HEK293T (cell line): ENCODE data around the gene CDH13.

ENCODE experiments used
- CTCF ChIA-PET: fragments of 350-600 bp; formaldehyde crosslinking; extraction: SDS; loops from one replicate; lab custom pipeline; 2021; ENCODE audit warnings: antibody characterized with exemption, inconsistent platforms; lab: Yijun Ruan, JAX
- POLR2A ChIA-PET: fragments of 350-600 bp; formaldehyde crosslinking; extraction: SDS; loops from one replicate; lab custom pipeline; 2020; ENCODE audit warnings: antibody characterized with exemption, inconsistent platforms; lab: Yijun Ruan, JAX
- DNase-seq: peaks from one replicate; pipeline ENCODE4 v3.0.0; 2012; ENCODE audit warnings: mixed read lengths; ENCODE audit errors: extremely low spot score
- ARNT ChIP-seq: fragments of 450-650 bp; IDR thresholded peaks from 2 replicates; pipeline ENCODE4 v1.6.1; 2017; ENCODE audit warnings: mild to moderate bottlenecking
- BHLHE40 ChIP-seq: fragments of 450-650 bp; IDR thresholded peaks from 2 replicates; pipeline ENCODE4 v1.6.1; 2016; ENCODE audit warnings: mild to moderate bottlenecking, moderate library complexity, borderline replicate concordance
- CTBP1 ChIP-seq: fragments of 450-650 bp; IDR thresholded peaks from 2 replicates; pipeline ENCODE4 v1.6.1; 2016; ENCODE audit warnings: borderline replicate concordance
- ELF4 ChIP-seq: fragments of 450-650 bp; IDR thresholded peaks from 2 replicates; pipeline ENCODE4 v1.6.1; 2017; ENCODE audit warnings: antibody characterized with exemption
- FOXA1 ChIP-seq: fragments of 450-650 bp; IDR thresholded peaks from 2 replicates; pipeline ENCODE4 v1.6.1; 2016; ENCODE audit warnings: mild to moderate bottlenecking
- FOXK2 ChIP-seq: fragments of 450-650 bp; IDR thresholded peaks from 2 replicates; pipeline ENCODE4 v1.6.1; 2016; ENCODE audit warnings: mild to moderate bottlenecking
- FOXM1 ChIP-seq: fragments of 450-650 bp; IDR thresholded peaks from 2 replicates; pipeline ENCODE4 v1.6.1; 2017; ENCODE audit warnings: mild to moderate bottlenecking, borderline replicate concordance
- HDGF ChIP-seq: fragments of 450-650 bp; IDR thresholded peaks from 2 replicates; pipeline ENCODE4 v1.6.1; 2017; ENCODE audit warnings: antibody characterized with exemption, borderline replicate concordance
- L3MBTL2 ChIP-seq: fragments of 450-650 bp; conservative IDR thresholded peaks from 2 replicates; pipeline ENCODE4 v1.6.1; 2016; ENCODE audit warnings: mild to moderate bottlenecking
- LEF1 ChIP-seq: fragments of 450-650 bp; IDR thresholded peaks from 2 replicates; pipeline ENCODE4 v1.6.1; 2017; ENCODE audit warnings: mild to moderate bottlenecking, borderline replicate concordance
- NFRKB ChIP-seq: fragments of 450-650 bp; IDR thresholded peaks from 2 replicates; pipeline ENCODE4 v1.6.1; 2016; ENCODE audit warnings: mild to moderate bottlenecking, moderate library complexity
- PKNOX1 ChIP-seq: fragments of 450-650 bp; IDR thresholded peaks from 2 replicates; pipeline ENCODE4 v1.6.1; 2016
- SP1 ChIP-seq: fragments of 450-650 bp; IDR thresholded peaks from 2 replicates; pipeline ENCODE4 v1.6.1; 2017
- SUZ12 ChIP-seq: fragments of 450-650 bp; IDR thresholded peaks from 2 replicates; pipeline ENCODE4 v1.6.1; 2016; ENCODE audit warnings: mild to moderate bottlenecking
- TARDBP ChIP-seq: fragments of 450-650 bp; IDR thresholded peaks from 2 replicates; pipeline ENCODE4 v1.6.1; 2016
- ZNF384 ChIP-seq: fragments of 450-650 bp; IDR thresholded peaks from 2 replicates; pipeline ENCODE4 v1.6.1; 2016

Gene CDH13

GRCh38 chr16:82682767-82683166 lies 56.0 kb downstream of the CDH13 start:
- no peak for DNase-seq
- ChIA-PET POLR2A (no interaction called here), CTCF (no interaction called here)
- no peak for TF ChIP-seq SP1
- no peak for TF ChIP-seq FOXK2

- DNase-seq, result no peak
- CTCF ChIA-PET, result no interaction called here
- no peak for TF ChIP-seq LEF1
- no peak for TF ChIP-seq NFRKB
- no peak for TF ChIP-seq ZNF384
- no peak for TF ChIP-seq PKNOX1
- no peak for TF ChIP-seq ELF4
- no peak for TF ChIP-seq FOXA1
- no peak for TF ChIP-seq FOXK2
- no peak for TF ChIP-seq SP1
- TF ChIP-seq TARDBP, result no peak
- TF ChIP-seq BHLHE40, result no peak
- no peak for TF ChIP-seq HDGF
- TF ChIP-seq CTBP1, result no peak
- TF ChIP-seq L3MBTL2, result no peak
- TF ChIP-seq ARNT, result no peak
- no peak for TF ChIP-seq SUZ12
- no peak for TF ChIP-seq FOXM1
- POLR2A ChIA-PET, result no interaction called here
Measured at GRCh38 chr16:82684256-82684655, 57.5 kb downstream of the CDH13 start.

- TF ChIP-seq ZNF384, result no peak
- no peak for TF ChIP-seq FOXK2
- no peak for TF ChIP-seq SUZ12
- no peak for TF ChIP-seq ELF4
- TF ChIP-seq PKNOX1, result no peak
- TF ChIP-seq L3MBTL2, result no peak
- no peak for TF ChIP-seq FOXA1
- no peak for TF ChIP-seq LEF1
- no peak for TF ChIP-seq CTBP1
- no peak for TF ChIP-seq TARDBP
- TF ChIP-seq SP1, result no peak
- no peak for TF ChIP-seq FOXM1
- TF ChIP-seq ARNT, result no peak
- no peak for TF ChIP-seq HDGF
- ChIA-PET CTCF (no interaction called here), POLR2A (no interaction called here)
- DNase-seq, result no peak
Measured at GRCh38 chr16:82685526-82685925, 58.8 kb downstream of the CDH13 start.

- TF ChIP-seq SP1 (no peak), FOXM1 (no peak)
- ChIA-PET CTCF (no interaction called here), POLR2A (no interaction called here)
- DNase-seq, result no peak
Measured at GRCh38 chr16:82694239-82694874, 67.6 kb downstream of the CDH13 start.

GRCh38 chr16:82695806-82696205 lies 69.0 kb downstream of the CDH13 start:
- TF ChIP-seq NFRKB, result no peak
- TF ChIP-seq FOXA1, result no peak
- no peak for TF ChIP-seq ARNT
- no peak for TF ChIP-seq CTBP1
- TF ChIP-seq PKNOX1, result no peak
- TF ChIP-seq TARDBP, result no peak
- no peak for TF ChIP-seq ELF4
- no peak for TF ChIP-seq LEF1
- TF ChIP-seq L3MBTL2, result no peak
- no peak for TF ChIP-seq BHLHE40
- no peak for TF ChIP-seq FOXM1
- no peak for TF ChIP-seq FOXK2
- TF ChIP-seq SUZ12, result no peak
- TF ChIP-seq ZNF384, result no peak
- TF ChIP-seq SP1, result no peak
- TF ChIP-seq HDGF, result no peak
- ChIA-PET POLR2A (no interaction called here), CTCF (no interaction called here)
- DNase-seq, result no peak

GRCh38 chr16:82699260-82699659 lies 72.5 kb downstream of the CDH13 start:
- no peak for DNase-seq
- ChIA-PET CTCF (no interaction called here), POLR2A (no interaction called here)
- TF ChIP-seq HDGF, result no peak
